Coronary artery (tissue), 2 donors: ENCODE measurements around the gene MRPS11.

Experiments
- DNase-seq: peaks from one replicate; pipeline ENCODE4 v3.0.0-alpha.2; 2017; ENCODE audit warnings: low spot score
- H3K27ac ChIP-seq, 2 donors: fragments of 200-600 bp; sonication (generic); one replicate each; pipeline ENCODE4 v1.5.1; 2016 to 2019
- H3K4me3 ChIP-seq: fragments of 200-600 bp; sonication (generic); 2 replicates; pipeline ENCODE4 v1.5.1; 2016; ENCODE audit warnings: mild to moderate bottlenecking, moderate library complexity
- CTCF ChIP-seq: fragments of 200-600 bp; sonication (generic); IDR thresholded peaks from one replicate; pipeline ENCODE4 v1.5.1; 2019; ENCODE audit warnings: antibody characterized with exemption

Gene MRPS11

GRCh38 chr15:88525418-88525817 is 57.9 kb downstream of the MRPS11 start:
- H3K27ac ChIP-seq = no peak overlapping the region
- no peak for DNase-seq
- no peak overlapping the region for H3K4me3 ChIP-seq
- no peak for TF ChIP-seq CTCF

- no peak overlapping the region for H3K4me3 ChIP-seq
- no peak overlapping the region for H3K27ac ChIP-seq
- no peak for TF ChIP-seq CTCF
- DNase-seq = no peak
Measured at GRCh38 chr15:88526247-88526879, 58.9 kb downstream of the MRPS11 start.

GRCh38 chr15:88529021-88529630 is 61.6 kb downstream of the MRPS11 start:
- TF ChIP-seq CTCF = no peak
- no peak overlapping the region for H3K4me3 ChIP-seq
- no peak overlapping the region for H3K27ac ChIP-seq
- DNase-seq = no peak
